H9 (cell line): Measurements from ENCODE around the gene COA7. TPM values are rescaled to one million over a fixed set of nuclear protein-coding genes. Genes with fewer than 3 reads are reported as not detected.

Experiments
- DNase-seq: peaks from one replicate; pipeline ENCODE4 v3.0.0-alpha.2; 2017
- H2AFZ ChIP-seq: one replicate; pipeline ENCODE4 v1.6.1; 2013; ENCODE audit warnings: mild to moderate bottlenecking, low read length, control low read depth, moderate library complexity
- H2AK5ac ChIP-seq: 2 replicates; pipeline ENCODE4 v1.6.1; 2013; ENCODE audit warnings: low read length, control low read depth, mixed read lengths; ENCODE audit not compliant: insufficient read length
- H2BK120ac ChIP-seq: one replicate; pipeline ENCODE4 v1.6.1; 2013; ENCODE audit warnings: low read depth, mild to moderate bottlenecking, low read length, control low read depth, inconsistent platforms; ENCODE audit not compliant: poor library complexity, severe bottlenecking
- H2BK12ac ChIP-seq: 2 replicates; pipeline ENCODE4 v1.6.1; 2013; ENCODE audit warnings: low read length, control low read depth, mixed read lengths, low read depth; ENCODE audit not compliant: insufficient read length
- H2BK15ac ChIP-seq: 2 replicates; pipeline ENCODE4 v1.6.1; 2013; ENCODE audit warnings: low read depth, low read length, control low read depth
- H2BK20ac ChIP-seq: one replicate; pipeline ENCODE4 v1.6.1; 2013; ENCODE audit warnings: low read depth, mild to moderate bottlenecking, low read length, control low read depth, inconsistent platforms; ENCODE audit not compliant: poor library complexity, severe bottlenecking
- H2BK5ac ChIP-seq: 2 replicates; pipeline ENCODE4 v1.6.1; 2013; ENCODE audit warnings: low read length, control low read depth, mixed read lengths; ENCODE audit not compliant: insufficient read length
- H3K14ac ChIP-seq: 2 replicates; pipeline ENCODE4 v1.6.1; 2013; ENCODE audit warnings: low read length, control low read depth; ENCODE audit not compliant: insufficient read depth
- H3K18ac ChIP-seq: 2 replicates; pipeline ENCODE4 v1.6.1; 2013; ENCODE audit warnings: low read depth, mild to moderate bottlenecking, mixed read lengths, low read length, control low read depth; ENCODE audit not compliant: insufficient read length
- H3K23ac ChIP-seq: 2 replicates; pipeline ENCODE4 v1.6.1; 2013; ENCODE audit warnings: low read length, control low read depth, mixed read lengths, low read depth; ENCODE audit not compliant: insufficient read length
- H3K23me2 ChIP-seq: 2 replicates; pipeline ENCODE4 v1.6.1; 2013; ENCODE audit warnings: low read depth, mild to moderate bottlenecking, mixed read lengths, low read length, control low read depth; ENCODE audit not compliant: insufficient read length, poor library complexity, severe bottlenecking
- H3K27ac ChIP-seq: 2 replicates; pipeline ENCODE4 v1.5.1; 2013; ENCODE audit warnings: low read length, control low read depth, mixed read lengths, low read depth; ENCODE audit not compliant: insufficient read length
- H3K27me3 ChIP-seq: 2 replicates; pipeline ENCODE4 v1.6.1; 2013; ENCODE audit warnings: low read length, control low read depth, inconsistent platforms; ENCODE audit not compliant: insufficient read depth
- H3K4ac ChIP-seq: 2 replicates; pipeline ENCODE4 v1.6.1; 2013; ENCODE audit warnings: low read depth, mild to moderate bottlenecking, control low read depth, inconsistent platforms, low read length, moderate library complexity
- H3K4me1 ChIP-seq: 2 replicates; pipeline ENCODE4 v1.6.1; 2013; ENCODE audit warnings: low read length, control low read depth, inconsistent platforms; ENCODE audit not compliant: insufficient read depth
- H3K4me2 ChIP-seq: 2 replicates; pipeline ENCODE4 v1.6.1; 2013; ENCODE audit warnings: low read length, control low read depth, mixed read lengths; ENCODE audit not compliant: insufficient read length, insufficient read depth
- H3K56ac ChIP-seq: 2 replicates; pipeline ENCODE4 v1.6.1; 2013; ENCODE audit warnings: low read depth, mild to moderate bottlenecking, mixed read lengths, low read length, control low read depth; ENCODE audit not compliant: insufficient read length
- H3K79me1 ChIP-seq: 2 replicates; pipeline ENCODE4 v1.6.1; 2013; ENCODE audit warnings: low read depth, mild to moderate bottlenecking, moderate library complexity, low read length, control low read depth, inconsistent platforms; ENCODE audit not compliant: insufficient read depth, poor library complexity, severe bottlenecking
- H3K79me2 ChIP-seq: 2 replicates; pipeline ENCODE4 v1.6.1; 2013; ENCODE audit warnings: low read length, control low read depth, inconsistent platforms; ENCODE audit not compliant: insufficient read depth
- H3K9ac ChIP-seq: 2 replicates; pipeline ENCODE4 v1.6.1; 2013; ENCODE audit warnings: low read length, control low read depth, mixed read lengths; ENCODE audit not compliant: insufficient read length; ENCODE audit errors: extremely low read depth
- H3K9me3 ChIP-seq: one replicate; pipeline ENCODE4 v1.6.1; 2013; ENCODE audit warnings: low read depth, low read length, inconsistent platforms; ENCODE audit not compliant: control insufficient read depth
- H3T11ph ChIP-seq: one replicate; pipeline ENCODE4 v1.6.1; 2013; ENCODE audit warnings: mild to moderate bottlenecking, low read length, control low read depth, inconsistent platforms
- H4K20me1 ChIP-seq: one replicate; pipeline ENCODE4 v1.6.1; 2013; ENCODE audit not compliant: control insufficient read depth, insufficient read length, insufficient read depth
- H4K5ac ChIP-seq: 2 replicates; pipeline ENCODE4 v1.6.1; 2013; ENCODE audit warnings: low read depth, mild to moderate bottlenecking, mixed read lengths, low read length, control low read depth; ENCODE audit not compliant: insufficient read length
- H4K8ac ChIP-seq: replicated peaks from 2 replicates; pipeline ENCODE4 v1.6.1; 2013; ENCODE audit warnings: low read length, control low read depth, mixed read lengths, low read depth; ENCODE audit not compliant: insufficient read length
- H4K91ac ChIP-seq: 2 replicates; pipeline ENCODE4 v1.6.1; 2013; ENCODE audit warnings: low read depth, mild to moderate bottlenecking, moderate library complexity, mixed read lengths, low read length, control low read depth; ENCODE audit not compliant: insufficient read length
- H3K27ac Mint-ChIP-seq, 3 experiments: 2 replicates in 2 of 3; 3 replicates in 1 of 3; pipeline ENCODE4 v1.8.0; 2020 to 2021; ENCODE audit warnings: mixed read lengths in 3 of 3, mild to moderate bottlenecking in 1 of 3, moderate library complexity in 1 of 3
- H3K27me3 Mint-ChIP-seq: 2 replicates; pipeline ENCODE4 v1.8.0; 2021; ENCODE audit warnings: low read depth, mild to moderate bottlenecking, moderate library complexity, mixed read lengths
- H3K36me3 Mint-ChIP-seq, 3 experiments: 2 replicates in 2 of 3; 3 replicates in 1 of 3; pipeline ENCODE4 v1.8.0; 2020 to 2021; ENCODE audit warnings: low read depth in 3 of 3, mixed read lengths in 3 of 3; ENCODE audit not compliant: insufficient read depth in 1 of 3
- H3K4me1 Mint-ChIP-seq, 2 experiments: 2 replicates each; pipeline ENCODE4 v1.8.0; 2020; ENCODE audit warnings: mixed read lengths in 2 of 2
- H3K4me3 Mint-ChIP-seq, 2 experiments: 2 replicates in 1 of 2; 3 replicates in 1 of 2; pipeline ENCODE4 v1.8.0; 2020 to 2021; ENCODE audit warnings: mild to moderate bottlenecking in 2 of 2, mixed read lengths in 2 of 2, moderate library complexity in 1 of 2
- H3K9me3 Mint-ChIP-seq, 2 experiments: 2 replicates in 1 of 2; 3 replicates in 1 of 2; pipeline ENCODE4 v1.8.0; 2020; ENCODE audit warnings: mild to moderate bottlenecking in 2 of 2, mixed read lengths in 2 of 2, moderate library complexity in 1 of 2
- CTCF ChIP-seq: fragments of 200-600 bp; sonication (generic); conservative IDR thresholded peaks from 3 replicates; pipeline ENCODE4 v1.8.0; 2021; ENCODE audit warnings: antibody characterized with exemption, mild to moderate bottlenecking
- WGBS: extraction: QIAGEN DNeasy Blood & Tissue Kit; methylation state at CpG from one replicate; pipeline ENCODE4 v1.1.7; 2013; ENCODE audit warnings: missing lambda C conversion rate, low lambda C conversion rate, mixed read lengths; ENCODE audit not compliant: insufficient read length; ENCODE audit errors: extremely low coverage; 5-methylcytosine and 5-hydroxymethylcytosine counted together
- total RNA-seq: library from RNA; stranded (reverse); gene quantifications from 2 replicates; pipeline ENCODE4 v1.2.1, GENCODE V29; 2021

Gene COA7
- total RNA-seq, 1 experiment from 2014 or later, result 69.1 TPM

GRCh38 chr1:52741259-52741658 is 43.1 kb upstream of the COA7 start:
- Histone ChIP-seq H3K27ac (no peak overlapping the region), H3K56ac (no peak overlapping the region), H2BK5ac (no peak overlapping the region), H4K8ac (no peak overlapping the region), H3K79me1 (no peaks in the 10 kb centered on the region), H2AK5ac (no peak overlapping the region), H3K14ac (no peak overlapping the region), H3K27me3 (no peaks in the 10 kb centered on the region), H2AFZ (no peak overlapping the region), H2BK15ac (no peak overlapping the region), H4K91ac (no peak overlapping the region), H2BK20ac (no peak overlapping the region), H3K23ac (no peak overlapping the region), H3K18ac (no peak overlapping the region), H3K4me1 (no peaks in the 10 kb centered on the region), H3K23me2 (no peaks in the 10 kb centered on the region), H3K9ac (no peak overlapping the region), H4K20me1 (no peaks in the 10 kb centered on the region), H2BK120ac (no peak overlapping the region), H3K4me2 (no peak overlapping the region), H3K79me2 (no peaks in the 10 kb centered on the region), H3K9me3 (no peaks in the 10 kb centered on the region), H2BK12ac (no peak overlapping the region), H4K5ac (no peak overlapping the region), H3T11ph (no peak overlapping the region), H3K4ac (no peak overlapping the region)
- TF ChIP-seq CTCF, result no peak
- H3K4me3 Mint-ChIP-seq, result no peak overlapping the region
- H3K4me1 Mint-ChIP-seq, result peaks cover 3 to 4% of the 10 kb centered on the region in 2 experiments; a peak in 3 of 4 replicates
- H3K27ac Mint-ChIP-seq, result no peak overlapping the region
- no peaks in the 10 kb centered on the region for H3K27me3 Mint-ChIP-seq
- H3K36me3 Mint-ChIP-seq, result peaks cover 11 to 17% (median 12%) of the 10 kb centered on the region in 3 experiments
- WGBS, result no CpG with 5 or more reads among the region's 3 CpGs
- no peak for DNase-seq
- peaks cover 10% of the 10 kb centered on the region in 2 experiments for H3K9me3 Mint-ChIP-seq
